ENCODE results near the gene ANKRD12. TPM values are rescaled to one million over a fixed set of nuclear protein-coding genes. Genes with fewer than 3 reads are reported as not detected.

Gene ANKRD12
- polyA plus RNA-seq, 1 donor from 2014 or later: 32.3 TPM

DNA sequence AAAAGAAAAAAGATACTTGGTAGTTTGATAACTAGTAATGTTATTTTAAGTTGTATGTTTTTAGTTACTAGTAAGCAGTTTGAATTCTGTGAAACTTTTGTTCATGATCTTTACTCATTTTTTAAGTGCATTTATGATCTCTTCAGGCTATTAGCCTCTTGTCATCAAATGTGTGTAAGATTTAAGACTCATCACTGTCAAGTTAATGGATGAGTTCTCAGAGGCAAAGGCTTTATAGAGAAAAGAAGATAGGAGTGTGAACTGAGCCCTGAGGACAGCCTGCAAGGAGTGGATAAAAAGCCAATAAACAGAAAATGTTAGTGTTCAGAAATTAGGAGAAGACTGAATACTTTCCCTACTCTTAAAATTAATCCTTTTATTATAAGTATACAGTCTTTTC lies 20.6 kb upstream of the ANKRD12 start:
- Histone ChIP-seq H4K20me1 (ENCODE audit: insufficient read depth) (no peaks in the 10 kb centered on the region), H3K27me3 (ENCODE audit: insufficient read depth, low read depth, low read length) (no peaks in the 10 kb centered on the region), H3K4me2 (ENCODE audit: low read length) (no peak overlapping the region)

DNA sequence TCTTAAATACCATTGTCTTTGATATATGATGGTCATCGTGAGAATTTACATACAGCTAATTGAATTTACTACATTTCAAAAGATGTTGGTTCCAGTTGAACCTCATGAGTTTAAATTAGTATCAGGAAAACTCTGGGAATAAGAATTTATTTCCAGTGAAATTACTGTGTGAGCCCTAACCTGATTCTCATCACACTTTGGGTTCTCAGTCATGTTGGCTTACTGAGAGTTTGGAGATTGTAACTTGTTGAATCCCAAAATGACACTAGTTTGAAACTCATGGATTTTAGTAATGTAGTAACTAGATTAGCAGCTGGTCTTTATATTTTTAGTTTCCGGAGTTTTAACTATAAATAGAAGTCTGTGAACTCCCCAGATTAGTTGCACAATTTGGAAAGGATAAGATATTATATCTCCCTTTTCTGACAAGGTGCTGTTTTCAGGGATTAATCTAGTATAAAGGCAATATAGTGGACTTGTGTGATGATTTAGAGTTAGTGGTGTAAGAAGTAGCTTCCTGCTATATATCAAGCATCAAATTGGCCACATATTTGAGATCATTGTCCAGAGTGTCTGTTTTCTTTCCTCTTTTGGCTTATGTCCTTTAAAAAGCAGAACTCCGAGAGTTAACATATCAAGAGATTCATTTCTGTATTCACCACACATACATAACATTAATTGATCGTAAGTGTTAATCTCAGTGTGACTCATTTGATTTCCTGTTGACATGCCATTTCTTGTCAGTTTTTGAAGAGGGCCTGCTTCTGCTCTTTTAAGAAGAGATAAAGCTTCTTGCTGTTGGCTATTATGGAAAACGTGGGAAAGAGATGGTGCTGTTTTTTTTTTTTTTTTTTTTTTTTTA lies 18.4 kb upstream of the ANKRD12 start:
- H4K20me1 ChIP-seq (ENCODE audit: insufficient read depth): no peaks in the 10 kb centered on the region
- H2AFZ ChIP-seq (ENCODE audit: low read depth, low read length): no peak overlapping the region
- no peaks in the 10 kb centered on the region for H3K9me2 ChIP-seq (ENCODE audit: insufficient read depth, low read length)
- H3K9ac ChIP-seq (ENCODE audit: low read length): no peak overlapping the region
- TF ChIP-seq MXI1 (conservative IDR thresholded peaks at IDR 0.05; ENCODE audit: poor library complexity, severe bottlenecking) (no peak), EZH2 (IDR thresholded peaks at IDR 0.05; ENCODE audit: borderline replicate concordance, insufficient read depth, low read length, poor library complexity, severe bottlenecking) (no peak)
- no peak overlapping the region for H3K4me3 ChIP-seq (ENCODE audit: low read length)
- H3K4me2 ChIP-seq (ENCODE audit: low read length): no peak overlapping the region
- no peaks in the 10 kb centered on the region for H3F3A ChIP-seq (ENCODE audit: insufficient read depth, low read length, poor library complexity, severe bottlenecking)
- H3K27ac ChIP-seq (ENCODE audit: low read length): no peak overlapping the region
- no peaks in the 10 kb centered on the region for H3K27me3 ChIP-seq (ENCODE audit: insufficient read depth, low read depth, low read length)
- peaks cover 60% of the 10 kb centered on the region for H3K79me2 ChIP-seq (replicated peaks; ENCODE audit: insufficient read depth, low read length)
- no peaks in the 10 kb centered on the region for H3K9me3 ChIP-seq (ENCODE audit: low read length)
- H3K36me3 ChIP-seq (ENCODE audit: insufficient read depth, low read length): no peaks in the 10 kb centered on the region

More for the DNA sequence above, 20.6 kb upstream of the ANKRD12 start:
- H3K9me3 ChIP-seq (ENCODE audit: low read length): no peaks in the 10 kb centered on the region
- no peak overlapping the region for H3K27ac ChIP-seq (ENCODE audit: low read length)
- no peaks in the 10 kb centered on the region for H3K36me3 ChIP-seq (ENCODE audit: insufficient read depth, low read length)
- H3K4me3 ChIP-seq (ENCODE audit: low read length): no peak overlapping the region
- no peaks in the 10 kb centered on the region for H3K9me2 ChIP-seq (ENCODE audit: insufficient read depth, low read length)
- H3K79me2 ChIP-seq (replicated peaks; ENCODE audit: insufficient read depth, low read length): peaks cover 82% of the 10 kb centered on the region
- TF ChIP-seq TAF1 (IDR thresholded peaks at IDR 0.05; ENCODE audit: low read depth) (no peak), MXI1 (conservative IDR thresholded peaks at IDR 0.05; ENCODE audit: poor library complexity, severe bottlenecking) (no peak), EP300 (conservative IDR thresholded peaks at IDR 0.05; ENCODE audit: poor library complexity, severe bottlenecking) (no peak), SMC3 (conservative IDR thresholded peaks at IDR 0.05; ENCODE audit: poor library complexity) (no peak), POLR2AphosphoS5 (IDR thresholded peaks at IDR 0.05) (no peak), EZH2 (IDR thresholded peaks at IDR 0.05; ENCODE audit: borderline replicate concordance, insufficient read depth, low read length, poor library complexity, severe bottlenecking) (no peak), RAD21 (conservative IDR thresholded peaks at IDR 0.05) (no peak)
- TF ChIP-seq, protein P1, sequence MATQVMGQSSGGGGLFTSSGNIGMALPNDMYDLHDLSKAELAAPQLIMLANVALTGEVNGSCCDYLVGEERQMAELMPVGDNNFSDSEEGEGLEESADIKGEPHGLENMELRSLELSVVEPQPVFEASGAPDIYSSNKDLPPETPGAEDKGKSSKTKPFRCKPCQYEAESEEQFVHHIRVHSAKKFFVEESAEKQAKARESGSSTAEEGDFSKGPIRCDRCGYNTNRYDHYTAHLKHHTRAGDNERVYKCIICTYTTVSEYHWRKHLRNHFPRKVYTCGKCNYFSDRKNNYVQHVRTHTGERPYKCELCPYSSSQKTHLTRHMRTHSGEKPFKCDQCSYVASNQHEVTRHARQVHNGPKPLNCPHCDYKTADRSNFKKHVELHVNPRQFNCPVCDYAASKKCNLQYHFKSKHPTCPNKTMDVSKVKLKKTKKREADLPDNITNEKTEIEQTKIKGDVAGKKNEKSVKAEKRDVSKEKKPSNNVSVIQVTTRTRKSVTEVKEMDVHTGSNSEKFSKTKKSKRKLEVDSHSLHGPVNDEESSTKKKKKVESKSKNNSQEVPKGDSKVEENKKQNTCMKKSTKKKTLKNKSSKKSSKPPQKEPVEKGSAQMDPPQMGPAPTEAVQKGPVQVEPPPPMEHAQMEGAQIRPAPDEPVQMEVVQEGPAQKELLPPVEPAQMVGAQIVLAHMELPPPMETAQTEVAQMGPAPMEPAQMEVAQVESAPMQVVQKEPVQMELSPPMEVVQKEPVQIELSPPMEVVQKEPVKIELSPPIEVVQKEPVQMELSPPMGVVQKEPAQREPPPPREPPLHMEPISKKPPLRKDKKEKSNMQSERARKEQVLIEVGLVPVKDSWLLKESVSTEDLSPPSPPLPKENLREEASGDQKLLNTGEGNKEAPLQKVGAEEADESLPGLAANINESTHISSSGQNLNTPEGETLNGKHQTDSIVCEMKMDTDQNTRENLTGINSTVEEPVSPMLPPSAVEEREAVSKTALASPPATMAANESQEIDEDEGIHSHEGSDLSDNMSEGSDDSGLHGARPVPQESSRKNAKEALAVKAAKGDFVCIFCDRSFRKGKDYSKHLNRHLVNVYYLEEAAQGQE (IDR thresholded peaks at IDR 0.05; ENCODE audit: borderline replicate concordance): no peak
- TF ChIP-seq, protein P2, sequence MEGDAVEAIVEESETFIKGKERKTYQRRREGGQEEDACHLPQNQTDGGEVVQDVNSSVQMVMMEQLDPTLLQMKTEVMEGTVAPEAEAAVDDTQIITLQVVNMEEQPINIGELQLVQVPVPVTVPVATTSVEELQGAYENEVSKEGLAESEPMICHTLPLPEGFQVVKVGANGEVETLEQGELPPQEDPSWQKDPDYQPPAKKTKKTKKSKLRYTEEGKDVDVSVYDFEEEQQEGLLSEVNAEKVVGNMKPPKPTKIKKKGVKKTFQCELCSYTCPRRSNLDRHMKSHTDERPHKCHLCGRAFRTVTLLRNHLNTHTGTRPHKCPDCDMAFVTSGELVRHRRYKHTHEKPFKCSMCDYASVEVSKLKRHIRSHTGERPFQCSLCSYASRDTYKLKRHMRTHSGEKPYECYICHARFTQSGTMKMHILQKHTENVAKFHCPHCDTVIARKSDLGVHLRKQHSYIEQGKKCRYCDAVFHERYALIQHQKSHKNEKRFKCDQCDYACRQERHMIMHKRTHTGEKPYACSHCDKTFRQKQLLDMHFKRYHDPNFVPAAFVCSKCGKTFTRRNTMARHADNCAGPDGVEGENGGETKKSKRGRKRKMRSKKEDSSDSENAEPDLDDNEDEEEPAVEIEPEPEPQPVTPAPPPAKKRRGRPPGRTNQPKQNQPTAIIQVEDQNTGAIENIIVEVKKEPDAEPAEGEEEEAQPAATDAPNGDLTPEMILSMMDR (IDR thresholded peaks at IDR 0.05; ENCODE audit: poor library complexity, severe bottlenecking): no peak
- no peak overlapping the region for H2AFZ ChIP-seq (ENCODE audit: low read depth, low read length)
- no peaks in the 10 kb centered on the region for H3F3A ChIP-seq (ENCODE audit: insufficient read depth, low read length, poor library complexity, severe bottlenecking)
- no peak overlapping the region for H3K9ac ChIP-seq (ENCODE audit: low read length)

Data from neural cell (in vitro differentiated cells).